ENCODE results near the gene FBN1.

FBN1 gene

GRCh38 chr15:48373821-48374451 is 271.6 kb downstream of the FBN1 start:
- TF ChIP-seq CTCF (IDR thresholded peaks at IDR 0.05) = no peak

GRCh38 chr15:48371961-48372360 is 273.5 kb downstream of the FBN1 start:
- TF ChIP-seq CTCF (IDR thresholded peaks at IDR 0.05) = no peak

GRCh38 chr15:48371550-48371949 is 274.0 kb downstream of the FBN1 start:
- no peak for TF ChIP-seq CTCF (IDR thresholded peaks at IDR 0.05)

DNA sequence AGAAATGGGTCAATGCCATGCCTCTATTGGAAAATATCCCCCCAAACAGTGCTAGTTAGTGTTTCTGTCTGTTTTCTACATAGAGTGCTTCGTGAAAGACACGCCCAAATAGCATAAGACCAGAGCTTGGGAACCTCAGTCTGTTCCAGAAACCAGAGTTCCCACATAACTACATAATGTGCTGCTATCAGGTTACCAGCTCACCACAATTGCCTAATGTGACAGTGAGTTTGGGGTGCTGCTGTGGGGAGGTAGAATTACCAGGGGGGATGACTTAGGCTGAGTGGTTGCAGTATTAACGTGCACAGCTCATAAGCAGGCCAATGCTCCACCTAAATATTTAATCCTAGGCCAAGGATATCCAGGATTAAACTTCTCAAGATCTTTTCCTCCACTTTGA is 275.0 kb downstream of the FBN1 start:
- no peak for TF ChIP-seq CTCF (IDR thresholded peaks at IDR 0.05)

- TF ChIP-seq CTCF (IDR thresholded peaks at IDR 0.05) = no peak
Observed at GRCh38 chr15:48367483-48367882, 278.0 kb downstream of the FBN1 start.

GRCh38 chr15:48366584-48367312 is 278.8 kb downstream of the FBN1 start:
- no peak for TF ChIP-seq CTCF (IDR thresholded peaks at IDR 0.05)

DNA sequence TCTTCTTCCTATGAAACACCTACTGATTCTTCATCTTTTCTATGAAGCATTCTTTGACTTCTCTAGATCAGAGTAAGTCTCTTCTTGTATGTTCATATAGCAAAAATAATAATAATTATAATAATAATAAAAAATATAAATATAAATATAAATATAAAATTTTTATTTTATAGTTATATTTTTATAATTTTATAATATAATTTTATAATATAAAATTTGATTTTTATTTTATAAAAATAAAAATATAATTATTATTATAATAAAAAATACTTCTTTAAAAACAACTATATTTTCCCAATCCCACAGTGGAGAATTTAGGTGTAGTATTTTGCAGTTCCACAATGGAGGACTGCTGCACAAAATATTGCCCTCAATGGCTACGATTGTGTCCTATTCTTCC is 279.9 kb downstream of the FBN1 start:
- no peak for TF ChIP-seq CTCF (IDR thresholded peaks at IDR 0.05)

All from LNCAP (cell line).